GM21529 (cell line): ENCODE measurements around the gene SDSL.

Experiments used
- ATAC-seq: cut with Tn5 transposase; IDR thresholded peaks from one replicate; pipeline ENCODE4 v1.9.1; 2021; ENCODE audit not compliant: unreplicated experiment

SDSL gene

DNA sequence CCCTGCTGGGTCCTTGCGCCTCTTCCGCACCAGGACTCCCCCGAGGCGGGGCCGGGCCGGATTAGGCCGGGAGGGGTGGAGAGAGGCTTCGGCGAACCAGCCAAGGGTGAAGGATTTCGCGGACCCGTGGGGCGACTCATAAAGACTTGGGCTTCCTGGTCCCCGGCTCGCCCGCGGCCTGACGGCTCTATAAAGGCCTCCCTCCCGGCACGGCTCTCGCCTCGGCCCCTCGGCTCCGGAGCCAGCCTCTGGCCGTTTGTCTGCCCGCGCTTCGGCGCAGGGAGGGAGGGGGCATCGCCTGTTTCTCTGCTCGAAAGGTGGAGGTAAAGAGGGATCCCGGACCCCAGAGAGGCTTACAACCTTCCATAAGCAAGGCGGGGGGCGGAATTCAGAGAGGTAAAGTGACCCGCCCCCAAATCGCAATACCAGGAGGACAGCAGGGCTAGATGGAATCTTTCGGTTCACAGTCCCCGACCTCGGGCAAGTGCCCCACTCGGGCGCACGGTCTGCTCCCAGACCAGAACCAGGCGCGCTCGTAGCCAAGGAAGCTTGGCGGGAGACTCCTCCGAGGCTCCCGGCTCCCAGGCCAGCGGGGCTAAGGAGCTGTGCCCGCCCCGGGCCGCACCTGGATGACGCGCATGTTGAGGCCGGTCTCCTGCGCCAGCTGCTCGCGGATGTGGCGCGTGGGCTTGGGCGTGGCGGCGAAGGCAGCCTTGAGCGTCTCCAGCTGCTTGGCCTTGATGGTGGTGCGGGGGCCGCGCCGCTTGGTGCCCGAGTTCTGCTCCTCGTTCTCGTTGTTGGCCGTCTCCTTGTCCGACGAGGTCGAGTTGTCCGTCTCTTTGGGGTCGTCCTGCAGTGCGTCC is 45.6 kb downstream of the SDSL start:
- no peak for ATAC-seq

DNA sequence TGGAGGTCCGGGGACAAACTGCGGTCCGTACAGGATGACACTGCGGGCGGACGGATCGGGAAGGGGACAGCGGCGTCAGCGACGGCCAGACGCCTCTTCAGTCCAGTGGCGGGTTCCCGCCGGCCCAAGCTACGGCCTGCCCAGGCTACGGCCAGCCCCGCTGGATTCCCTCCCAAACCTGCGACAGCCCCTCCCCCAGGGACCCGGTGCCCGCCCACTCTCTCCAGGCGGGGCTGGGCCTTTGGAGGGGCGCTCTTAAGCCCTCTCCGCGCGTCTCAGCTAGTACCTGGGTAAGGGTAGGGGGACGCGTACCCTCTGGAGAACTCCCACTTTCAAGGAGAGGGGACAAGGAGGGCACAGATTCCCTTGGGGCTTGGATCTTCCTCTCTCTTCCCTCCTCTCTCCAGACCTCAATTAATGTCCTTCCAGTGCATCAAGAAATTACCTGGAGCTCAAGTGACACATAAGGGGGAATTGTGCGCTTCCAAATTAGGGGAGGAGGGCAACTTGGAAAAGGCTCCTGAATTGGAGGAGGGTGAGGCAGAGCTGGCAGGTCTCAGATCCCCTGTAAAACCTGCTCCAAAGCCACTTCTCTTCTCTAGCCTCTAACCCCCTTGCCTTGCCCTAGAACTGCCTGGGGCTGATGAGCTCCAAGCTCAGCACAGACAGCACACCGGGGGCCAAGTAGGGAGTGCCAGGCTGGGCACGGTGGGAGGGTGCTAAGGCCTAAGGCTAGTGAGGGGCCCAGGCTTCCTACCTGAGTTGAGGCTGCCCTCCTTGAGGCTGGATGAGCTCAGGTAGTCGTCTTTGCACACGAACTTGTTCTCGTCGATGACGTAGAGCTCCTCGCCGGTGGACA is 46.4 kb downstream of the SDSL start:
- no peak for ATAC-seq

DNA sequence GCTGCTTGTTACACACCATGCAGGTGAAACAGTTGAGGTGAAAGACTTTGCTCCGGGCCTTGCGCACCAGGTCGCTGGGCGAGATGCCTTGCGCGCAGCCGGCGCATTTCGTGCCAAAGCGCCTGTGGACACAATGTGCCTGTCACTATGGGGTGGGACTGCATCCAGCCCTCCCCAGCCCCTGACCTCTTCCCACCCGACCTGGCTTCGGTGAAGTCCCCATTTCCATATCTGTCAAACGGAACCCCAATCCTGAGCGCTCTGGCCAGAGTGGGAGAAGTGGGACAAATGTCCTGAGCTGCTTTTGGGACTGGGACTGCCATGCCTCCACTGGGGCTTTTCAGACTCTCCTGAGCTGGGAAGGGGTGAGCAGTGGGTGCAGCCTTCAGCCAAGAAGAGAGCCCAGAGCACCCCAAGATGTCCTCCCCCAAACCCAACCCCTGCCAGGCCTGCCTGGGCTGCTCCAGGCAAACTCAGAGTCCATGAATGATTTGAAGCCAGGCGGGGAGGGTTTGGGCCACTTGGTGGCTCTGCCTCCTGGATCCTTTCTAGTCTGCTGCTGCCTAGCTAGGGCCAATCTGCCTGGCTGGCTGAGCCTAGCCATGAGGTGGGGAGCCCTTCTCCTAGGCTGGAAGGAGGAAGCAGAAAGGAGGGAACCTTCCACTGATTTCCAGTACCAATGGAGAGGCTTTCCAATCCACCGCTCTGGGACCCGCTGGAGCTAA is 47.2 kb downstream of the SDSL start:
- no peak for ATAC-seq

DNA sequence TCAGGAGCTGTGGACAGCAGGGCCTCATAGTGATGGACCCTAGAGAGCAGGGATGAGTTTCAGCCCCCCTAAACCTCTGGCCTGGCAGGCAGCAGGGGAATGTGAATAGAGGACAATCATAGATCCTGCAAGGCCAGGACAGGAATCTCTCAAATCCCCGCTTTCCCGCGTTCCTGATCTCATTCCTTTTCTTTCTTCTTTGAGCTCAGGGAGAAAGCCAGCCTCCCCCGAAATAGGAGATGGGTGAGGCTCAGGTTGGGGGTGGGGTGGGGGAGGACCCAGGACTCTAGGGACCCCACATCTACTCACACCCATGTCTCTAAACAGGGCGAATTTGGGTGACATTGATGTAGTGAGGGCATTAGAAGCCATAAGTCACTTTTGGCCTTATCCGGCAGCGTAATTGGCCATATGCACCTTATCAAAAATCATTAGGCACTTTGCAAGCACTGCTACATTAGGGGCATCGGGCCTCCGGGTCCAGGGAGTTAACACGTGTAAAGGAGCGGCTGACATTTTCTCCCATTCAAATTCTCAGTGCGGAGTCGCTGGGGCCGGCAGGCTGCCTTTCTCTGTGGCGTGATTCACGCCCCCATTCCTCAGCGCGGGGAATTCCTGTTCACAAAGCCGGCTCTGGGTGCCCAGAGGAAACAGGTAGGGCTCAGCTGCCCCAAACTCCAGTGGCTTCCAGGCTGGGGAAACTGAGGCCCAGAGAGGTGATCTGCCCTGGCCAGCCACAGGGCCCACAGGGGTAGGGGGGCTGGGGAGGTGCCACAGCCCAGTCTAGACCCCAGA is 48.0 kb downstream of the SDSL start:
- no peak for ATAC-seq

DNA sequence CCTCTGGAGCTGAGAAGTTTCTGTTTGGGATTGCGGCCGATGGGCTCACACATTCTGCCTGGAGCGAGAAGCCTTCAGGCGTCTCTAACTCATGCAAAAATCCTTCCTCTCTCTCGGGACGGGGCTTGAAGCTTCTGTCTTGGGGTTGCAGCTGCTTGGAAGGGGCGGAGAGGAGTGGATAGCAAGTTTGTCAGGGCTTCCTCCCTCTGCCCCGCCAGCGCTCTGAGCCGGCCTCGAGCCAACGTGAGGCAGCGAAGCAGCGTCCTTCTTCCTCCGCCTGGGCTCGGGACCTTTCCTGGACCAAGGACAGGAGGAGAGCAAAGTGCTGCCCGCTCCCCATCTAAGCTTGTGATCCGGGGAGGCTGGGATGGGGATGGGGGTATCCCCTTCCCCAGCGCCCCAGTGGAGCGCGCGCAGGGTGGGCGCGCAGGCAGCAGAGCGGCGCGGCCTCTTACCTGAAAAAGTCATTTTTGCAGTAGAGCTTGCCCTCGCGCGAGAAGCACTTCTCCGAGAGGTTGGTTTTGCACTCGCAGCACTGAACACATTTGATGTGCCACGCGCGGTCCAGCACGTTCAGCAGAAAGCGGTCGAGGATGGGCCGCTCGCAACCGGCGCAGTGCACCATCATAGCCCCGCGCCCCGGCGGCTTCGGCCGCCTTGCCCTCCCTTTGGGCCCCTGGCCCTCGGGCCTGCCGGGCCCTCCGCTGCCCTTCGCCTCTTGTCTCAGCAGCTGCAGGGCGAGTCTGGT is 48.9 kb downstream of the SDSL start:
- ATAC-seq, result no peak

DNA sequence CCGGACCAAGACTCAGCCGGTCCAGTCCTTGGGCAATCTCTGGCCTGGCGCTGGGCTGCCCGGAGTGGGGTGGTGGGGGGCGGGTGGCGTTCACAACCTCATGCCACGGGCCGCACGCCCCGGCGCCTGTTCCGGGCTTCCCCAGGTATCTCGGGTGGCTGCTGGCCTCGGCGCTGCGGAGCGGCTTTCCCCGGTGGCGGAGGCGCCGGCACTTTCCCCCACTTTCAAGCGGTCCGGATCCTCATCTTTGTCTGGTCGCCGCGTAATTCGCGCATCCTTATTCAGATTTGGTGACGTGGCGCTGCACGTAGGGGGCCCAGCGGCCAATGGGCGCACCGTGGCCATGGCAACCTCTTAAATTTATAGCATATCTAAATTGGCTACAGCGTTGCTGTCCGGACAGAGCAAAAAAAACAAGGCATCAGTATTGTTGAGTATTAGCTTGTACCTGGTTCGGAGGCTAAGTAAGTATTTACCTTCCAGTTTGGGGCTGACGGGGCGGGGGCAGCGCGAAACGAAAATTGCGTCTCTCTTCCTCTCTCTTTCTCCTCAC is 49.5 kb downstream of the SDSL start, which contains the start of gene LHX5:
TSS of gene LHX5 (minus strand) at position 253 of the 553 bp plus-strand sequence. CDS start 373 bp downstream, outside the sequence.
- ATAC-seq, result no peak

DNA sequence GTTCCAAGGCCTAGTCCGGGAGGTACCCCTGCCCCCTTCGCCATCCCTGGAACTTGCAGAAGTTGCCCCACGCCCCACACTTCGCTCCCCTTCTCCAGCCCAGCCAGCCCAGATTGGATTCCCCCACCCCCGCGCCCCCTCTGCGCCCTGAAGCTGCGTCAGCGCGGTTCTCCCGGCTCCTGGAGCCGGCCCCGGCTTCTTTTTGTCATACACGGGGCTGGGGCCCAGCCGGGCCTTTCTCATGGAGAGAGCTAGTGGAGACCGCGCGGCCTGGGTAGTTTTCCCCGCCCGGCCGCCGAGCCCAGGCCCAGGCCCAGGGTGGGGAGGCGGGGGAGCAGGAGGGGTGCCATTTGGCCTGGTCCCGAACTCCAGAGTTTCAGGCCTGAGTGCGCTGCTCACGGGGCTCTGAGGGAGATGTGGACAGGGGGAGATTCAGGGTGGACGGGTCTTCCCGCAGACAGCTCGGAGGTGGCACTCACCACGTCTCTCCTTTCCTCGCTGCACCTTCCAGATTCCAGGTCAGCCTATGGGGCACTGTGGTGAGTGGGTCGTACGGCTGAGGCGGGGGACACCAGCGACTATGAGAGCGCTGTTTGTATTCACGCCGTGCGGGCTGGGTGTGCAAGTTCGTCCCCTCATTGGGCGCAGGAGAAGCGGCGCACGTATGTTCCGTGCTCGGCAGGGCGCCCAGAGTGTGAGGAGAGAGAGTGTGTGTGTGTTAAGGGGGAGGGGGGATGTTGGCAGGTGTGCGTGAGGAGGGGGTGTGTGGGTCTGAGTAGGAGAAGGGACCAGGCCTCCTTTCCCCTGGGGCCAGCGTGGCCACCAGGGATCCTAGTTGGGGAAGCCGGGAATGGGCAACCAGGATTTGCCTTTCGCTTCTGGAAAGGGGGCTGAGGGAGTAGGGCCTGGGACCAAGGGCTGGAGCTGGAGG is 50.3 kb downstream of the SDSL start:
- ATAC-seq, result no peak

DNA sequence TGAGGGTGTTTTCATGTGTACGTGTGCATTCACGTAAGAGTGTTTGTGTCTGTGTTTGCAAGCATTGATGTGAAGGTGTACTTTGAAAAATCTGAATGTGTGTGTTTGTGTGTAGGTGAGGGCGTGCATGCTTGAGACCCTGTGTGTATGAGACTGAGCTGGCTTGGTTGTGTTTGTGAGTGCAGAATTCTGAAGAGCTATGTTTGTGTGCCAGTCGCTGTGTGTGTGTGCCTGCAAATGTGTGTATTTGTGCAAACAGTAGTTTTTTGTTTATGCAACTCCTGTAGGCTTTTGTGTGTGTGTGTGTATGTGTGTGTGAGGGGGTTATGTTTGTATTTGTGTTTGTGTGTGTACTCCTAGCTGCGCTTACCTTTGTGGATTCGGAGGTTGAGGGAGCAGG is 51.2 kb downstream of the SDSL start:
- ATAC-seq, result no peak

DNA sequence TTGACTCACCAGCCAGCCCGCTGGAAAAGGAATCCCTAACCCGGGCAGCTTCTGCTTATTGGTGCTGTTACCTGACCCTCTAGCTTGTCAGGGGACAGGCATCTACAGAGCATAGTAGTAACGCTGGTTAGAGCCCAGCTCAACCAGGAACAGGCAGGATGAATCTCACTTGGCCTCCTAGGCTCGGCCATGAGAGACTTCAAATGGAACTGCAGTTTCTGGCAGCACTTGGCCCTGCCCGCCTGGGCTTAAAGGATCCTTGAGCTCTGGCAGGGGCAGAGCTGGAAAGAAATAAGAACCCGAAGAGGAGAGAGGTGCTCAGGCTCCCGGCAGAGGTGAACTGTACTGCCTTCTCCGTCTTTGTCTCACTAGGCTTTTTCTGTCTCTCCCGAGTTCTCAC is 51.8 kb downstream of the SDSL start:
- no peak for ATAC-seq

DNA sequence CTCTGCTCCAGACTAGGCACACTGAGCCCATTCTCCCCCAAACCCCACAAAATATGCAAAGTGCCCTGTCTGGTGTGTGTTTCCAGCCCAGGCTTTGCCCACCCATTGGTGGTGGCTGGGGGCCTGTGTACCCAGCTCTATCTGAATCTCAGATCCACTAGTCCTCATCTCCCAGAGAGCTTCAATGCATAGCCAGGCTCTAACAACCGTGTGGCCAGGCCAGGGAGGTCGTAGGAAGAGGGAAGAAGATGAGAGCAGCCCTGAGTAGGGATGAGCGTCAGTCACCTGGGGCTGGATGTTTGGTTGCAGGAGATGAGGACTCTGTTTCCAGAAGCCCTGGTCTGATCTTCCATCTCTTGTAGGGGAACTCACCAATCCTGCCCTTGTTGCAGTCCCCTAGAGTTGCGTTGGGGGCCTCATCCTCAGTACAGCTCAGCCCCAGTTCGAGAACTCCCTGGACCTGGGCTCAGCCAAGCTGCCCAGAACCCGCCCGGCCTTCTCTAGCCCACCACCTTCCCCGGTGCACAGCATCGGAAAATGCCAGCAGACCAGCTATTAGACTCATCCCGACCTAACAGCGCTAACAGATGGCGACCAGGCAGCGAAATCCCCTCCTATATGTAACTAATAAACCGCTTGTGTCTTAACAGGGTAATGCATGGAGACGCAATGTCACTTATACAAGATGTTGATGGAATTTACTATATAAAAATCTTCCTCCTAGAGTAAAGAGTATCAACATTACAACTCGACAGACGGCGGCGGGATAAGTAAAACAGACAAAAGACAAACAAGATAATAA is 52.7 kb downstream of the SDSL start:
- no peak for ATAC-seq

DNA sequence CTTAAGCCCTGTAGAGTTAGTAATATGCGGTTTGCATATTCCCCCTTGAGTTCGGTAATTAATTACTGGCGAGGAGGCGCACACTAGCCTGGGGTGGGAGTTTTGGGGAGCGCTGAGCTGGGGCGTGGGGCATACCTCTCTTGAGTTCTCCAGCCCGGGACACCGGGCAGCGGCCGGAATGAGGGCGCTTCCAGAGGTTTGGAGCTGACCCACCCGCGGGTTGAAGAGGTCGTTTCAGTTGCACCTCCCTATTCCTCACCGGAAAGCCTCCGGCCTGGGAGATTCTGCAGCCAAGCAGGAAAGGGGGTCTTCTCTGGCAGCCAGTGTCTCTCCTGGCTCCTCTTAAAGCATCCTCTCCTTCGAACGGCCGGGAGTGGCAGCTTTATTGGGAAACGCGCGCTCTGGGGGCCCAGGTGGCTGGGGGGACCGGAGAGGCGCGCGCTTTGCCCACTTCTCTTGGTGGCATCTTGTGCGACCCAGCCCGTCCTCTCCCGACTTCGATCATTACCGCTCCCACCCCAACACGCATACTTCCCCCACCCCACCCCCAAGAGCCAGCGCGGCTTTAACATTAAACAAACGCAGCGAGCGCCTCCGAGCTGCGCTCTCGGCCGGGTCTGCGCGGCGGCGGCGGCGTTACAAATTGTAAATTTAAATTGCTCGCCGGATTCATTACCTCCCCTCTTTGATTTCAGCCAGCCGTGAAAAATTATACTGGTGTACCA is 53.4 kb downstream of the SDSL start:
- no peak for ATAC-seq

DNA sequence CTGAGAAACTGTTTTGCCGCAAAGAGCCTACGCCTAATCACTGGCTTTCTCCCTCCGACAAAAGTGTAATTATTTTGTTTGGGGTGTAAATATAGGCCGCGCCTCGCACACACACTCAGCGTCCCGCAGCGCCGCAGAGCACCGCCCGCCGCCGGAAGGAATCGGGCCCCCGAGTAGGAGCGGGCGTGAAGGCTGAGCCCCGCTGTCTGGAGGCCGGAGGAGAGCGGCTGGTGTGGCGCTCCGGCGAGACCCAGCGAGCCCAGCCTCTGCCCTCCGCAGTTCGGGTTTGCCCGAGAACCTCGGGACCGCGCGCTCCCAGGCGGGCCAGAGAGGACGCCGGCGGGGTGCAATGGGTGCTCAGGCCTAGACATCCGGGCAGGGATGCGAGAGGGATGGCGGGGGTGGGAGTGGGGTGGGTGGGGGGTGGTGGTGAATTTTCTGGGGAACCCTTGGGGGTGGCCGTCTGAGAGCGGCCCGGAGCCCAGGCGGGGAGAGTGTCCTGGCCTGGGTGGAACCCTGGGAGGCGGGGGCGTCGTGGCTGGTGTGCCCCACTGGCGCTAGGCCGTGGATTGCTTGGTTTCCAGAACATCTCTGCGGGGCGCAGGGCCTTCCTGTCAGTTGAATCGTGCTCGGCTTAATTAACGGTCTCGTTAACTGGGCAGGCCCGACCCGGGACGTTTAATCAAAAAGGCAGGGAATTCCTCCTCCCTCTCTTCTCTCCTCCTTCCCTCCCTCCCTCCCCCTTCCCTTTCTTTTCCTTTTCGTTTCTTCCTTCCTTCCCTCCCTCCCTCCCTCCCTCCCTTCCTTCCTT is 54.2 kb downstream of the SDSL start:
- ATAC-seq, result no peak

DNA sequence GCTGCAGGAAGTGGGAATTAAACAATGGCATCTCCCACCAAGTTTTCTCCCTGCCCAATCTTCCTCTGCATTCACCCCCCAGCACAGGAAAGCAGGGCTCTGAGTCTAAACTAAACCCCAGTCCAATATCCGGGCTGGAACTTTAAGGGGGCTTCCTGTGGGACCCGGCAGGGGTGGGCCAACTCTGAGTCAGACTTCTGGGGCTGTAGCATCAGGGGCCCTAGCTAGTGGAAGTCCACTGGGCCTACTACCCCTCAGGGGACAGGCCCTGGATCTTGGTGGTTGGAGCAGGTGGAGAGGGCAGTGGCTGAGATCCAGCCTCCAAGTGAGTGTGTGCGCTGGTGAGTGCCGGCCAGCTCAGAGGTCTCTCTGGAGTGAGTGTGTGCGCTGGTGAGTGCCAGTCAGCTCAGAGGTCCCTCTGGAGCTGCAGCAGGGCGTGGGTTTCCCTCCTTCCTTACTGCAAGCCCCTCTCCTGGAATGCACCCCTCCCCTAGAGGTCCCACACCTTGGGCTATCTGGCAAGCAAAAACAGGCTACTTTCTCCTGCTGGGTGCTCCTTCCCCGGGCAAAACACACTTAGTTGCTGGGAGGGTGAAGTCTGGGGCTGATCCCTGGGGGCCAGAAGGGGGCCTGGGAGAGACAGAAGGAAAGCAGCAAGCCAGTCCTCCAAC is 55.1 kb downstream of the SDSL start:
- ATAC-seq, result no peak

DNA sequence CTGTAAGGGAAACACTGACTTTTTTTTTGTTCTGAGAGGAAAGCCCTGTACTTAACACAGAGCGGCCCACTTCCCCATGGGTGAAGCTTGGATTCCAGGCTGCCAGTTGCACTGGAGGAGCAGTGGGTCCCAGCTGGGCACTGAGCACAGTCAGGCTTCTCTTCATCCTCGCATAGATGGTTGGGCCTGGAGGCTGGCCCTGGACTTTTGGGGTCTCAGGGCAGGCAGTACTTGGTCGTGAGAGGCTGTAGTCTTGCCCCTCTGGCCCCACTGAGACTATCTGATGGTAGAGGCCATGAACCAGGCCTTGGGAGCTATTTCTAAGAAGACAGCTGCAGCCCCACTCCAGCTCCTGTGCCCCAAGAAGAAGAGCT is 55.6 kb downstream of the SDSL start:
- no peak for ATAC-seq

DNA sequence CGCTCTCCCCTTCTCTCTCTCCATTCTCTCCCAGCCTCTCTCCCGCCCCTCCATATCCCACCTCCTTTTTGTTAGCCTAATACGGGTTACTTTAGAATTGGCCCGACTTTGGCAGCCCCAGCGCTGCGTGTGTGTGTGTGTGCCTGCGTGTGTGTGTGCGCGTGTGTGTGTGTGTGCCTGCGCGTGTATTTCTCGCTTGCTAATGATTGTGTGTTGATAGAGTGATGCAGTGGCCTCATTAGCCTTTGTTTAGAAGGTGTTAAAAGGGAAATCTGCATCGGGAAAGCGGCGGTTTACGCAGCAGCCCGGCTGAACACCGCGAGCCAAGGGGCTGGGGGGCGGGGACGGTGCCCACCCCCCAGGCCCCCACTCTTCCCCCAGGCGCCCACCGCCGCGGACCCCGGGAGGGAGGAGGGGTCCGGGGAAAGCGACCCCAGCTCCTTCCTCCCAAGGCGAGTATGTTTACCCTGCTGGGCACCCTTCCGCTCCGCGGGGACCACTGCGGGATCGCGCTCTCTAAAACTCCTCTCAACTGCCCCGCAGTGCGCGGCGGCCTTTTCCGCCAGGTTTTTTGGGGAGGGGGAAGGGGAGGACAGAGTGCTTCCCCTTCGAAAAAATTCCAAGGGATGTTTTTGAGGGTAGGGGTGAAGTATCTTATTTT is 56.3 kb downstream of the SDSL start:
- no peak for ATAC-seq
